OCI-M1 (cell line): ENCODE data around the gene HOXC11.

Source experiments
- DNase-seq: peaks from one replicate; lab custom pipeline; 2025; lab: John Stamatoyannopoulos, UW

Gene HOXC11

DNA sequence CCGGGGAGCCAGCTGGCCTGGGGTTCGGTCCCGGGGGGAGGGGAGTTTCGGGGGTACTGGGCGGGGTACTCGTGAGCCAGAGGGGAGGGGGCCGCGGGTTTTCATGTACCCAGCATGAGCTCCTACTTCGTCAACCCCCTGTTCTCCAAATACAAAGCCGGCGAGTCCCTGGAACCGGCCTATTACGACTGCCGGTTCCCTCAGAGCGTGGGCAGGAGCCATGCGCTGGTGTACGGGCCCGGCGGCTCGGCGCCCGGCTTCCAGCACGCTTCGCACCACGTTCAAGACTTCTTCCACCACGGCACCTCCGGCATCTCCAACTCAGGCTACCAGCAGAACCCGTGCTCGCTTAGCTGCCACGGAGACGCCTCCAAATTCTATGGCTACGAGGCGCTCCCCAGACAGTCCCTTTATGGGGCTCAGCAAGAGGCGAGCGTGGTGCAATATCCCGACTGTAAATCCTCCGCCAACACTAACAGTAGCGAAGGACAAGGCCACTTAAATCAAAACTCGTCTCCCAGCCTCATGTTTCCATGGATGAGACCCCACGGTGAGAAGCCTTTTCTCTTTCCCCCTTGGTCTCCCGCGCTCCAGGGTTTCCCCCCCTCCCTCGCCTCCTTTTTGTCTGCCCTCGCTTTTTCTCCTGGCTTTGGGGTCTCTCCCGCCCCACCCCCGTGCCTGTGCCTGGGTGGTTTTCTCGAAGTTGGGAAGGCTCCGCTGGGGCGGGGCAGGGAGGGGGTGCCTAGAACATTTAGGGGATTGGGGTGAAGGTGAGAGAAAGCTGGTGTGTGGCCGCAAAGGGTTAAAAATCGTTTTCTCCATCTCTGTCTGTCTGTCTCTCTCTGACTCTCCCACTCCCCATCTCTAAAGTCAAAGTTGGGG lies 36.5 kb downstream of the HOXC11 start:
- DNase-seq = no peak

DNA sequence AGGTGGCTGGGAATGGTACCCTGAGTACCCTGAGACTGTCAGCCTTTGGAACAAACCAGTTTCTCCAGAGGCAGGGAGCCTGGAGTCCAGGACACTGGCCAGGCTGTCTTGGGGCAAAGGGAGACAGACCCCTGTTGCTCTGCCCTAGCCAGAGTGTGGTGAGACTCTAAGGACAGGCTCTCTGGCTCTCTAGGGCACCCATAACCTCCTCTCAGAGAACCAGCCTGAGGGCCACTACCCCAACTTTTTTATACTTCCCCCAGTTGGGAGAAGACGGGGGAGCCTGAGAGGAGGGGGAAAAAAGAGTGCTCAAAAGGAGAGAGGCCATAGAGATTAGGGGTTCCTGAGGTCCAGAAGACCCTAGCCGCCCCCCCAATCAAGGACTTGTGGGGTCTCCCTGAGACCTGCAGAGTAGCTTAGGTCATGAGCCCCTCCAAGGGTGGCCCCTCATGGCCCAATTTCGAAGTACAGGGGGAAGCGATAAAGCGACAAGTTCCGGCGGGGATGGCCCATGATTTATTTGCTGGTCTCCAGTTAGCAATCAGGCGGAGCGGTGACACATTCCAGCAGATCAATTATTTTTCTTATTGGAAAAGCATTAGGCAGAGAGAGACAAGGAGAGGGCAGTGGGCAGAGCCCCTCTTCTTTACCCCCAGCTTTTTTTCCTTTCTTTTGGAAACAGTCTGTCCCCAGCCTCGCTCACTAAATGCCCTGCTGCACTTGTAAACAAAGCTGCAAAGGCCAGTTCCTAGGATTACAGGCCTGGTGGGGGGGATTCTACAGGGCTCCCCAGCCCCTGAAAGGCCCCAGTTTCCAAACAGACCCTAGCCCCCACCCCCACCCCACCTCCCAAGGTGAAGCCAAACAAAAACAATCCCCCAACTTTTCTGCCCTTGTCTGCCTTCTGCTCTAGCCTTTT lies 37.4 kb downstream of the HOXC11 start:
- DNase-seq = no peak

DNA sequence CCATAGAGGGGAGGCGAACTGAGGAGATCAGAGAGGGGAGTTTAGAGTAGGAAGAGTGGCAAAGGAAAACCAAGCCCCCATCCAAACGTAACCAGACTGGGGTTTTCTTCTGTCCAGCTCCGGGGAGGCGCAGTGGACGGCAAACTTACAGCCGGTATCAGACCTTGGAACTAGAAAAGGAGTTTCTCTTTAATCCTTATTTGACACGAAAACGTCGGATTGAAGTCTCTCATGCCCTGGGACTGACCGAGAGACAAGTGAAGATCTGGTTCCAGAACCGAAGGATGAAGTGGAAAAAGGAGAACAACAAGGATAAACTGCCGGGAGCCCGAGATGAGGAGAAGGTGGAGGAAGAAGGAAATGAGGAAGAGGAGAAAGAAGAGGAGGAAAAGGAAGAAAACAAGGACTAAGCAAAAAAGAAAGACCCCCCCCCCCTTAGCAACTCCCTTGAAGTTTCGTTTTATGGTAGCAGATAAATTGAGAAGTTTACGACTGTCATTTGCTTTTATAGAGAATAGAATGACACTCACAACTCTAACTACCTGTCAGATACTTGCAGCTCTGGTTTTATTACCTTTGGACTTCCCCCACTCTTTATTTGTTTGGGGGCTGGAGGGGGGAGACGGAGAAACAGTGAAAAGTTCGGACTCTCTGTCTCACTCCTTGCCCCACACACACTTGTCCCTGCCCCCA lies 38.2 kb downstream of the HOXC11 start:
- DNase-seq = peak; percentile 34

DNA sequence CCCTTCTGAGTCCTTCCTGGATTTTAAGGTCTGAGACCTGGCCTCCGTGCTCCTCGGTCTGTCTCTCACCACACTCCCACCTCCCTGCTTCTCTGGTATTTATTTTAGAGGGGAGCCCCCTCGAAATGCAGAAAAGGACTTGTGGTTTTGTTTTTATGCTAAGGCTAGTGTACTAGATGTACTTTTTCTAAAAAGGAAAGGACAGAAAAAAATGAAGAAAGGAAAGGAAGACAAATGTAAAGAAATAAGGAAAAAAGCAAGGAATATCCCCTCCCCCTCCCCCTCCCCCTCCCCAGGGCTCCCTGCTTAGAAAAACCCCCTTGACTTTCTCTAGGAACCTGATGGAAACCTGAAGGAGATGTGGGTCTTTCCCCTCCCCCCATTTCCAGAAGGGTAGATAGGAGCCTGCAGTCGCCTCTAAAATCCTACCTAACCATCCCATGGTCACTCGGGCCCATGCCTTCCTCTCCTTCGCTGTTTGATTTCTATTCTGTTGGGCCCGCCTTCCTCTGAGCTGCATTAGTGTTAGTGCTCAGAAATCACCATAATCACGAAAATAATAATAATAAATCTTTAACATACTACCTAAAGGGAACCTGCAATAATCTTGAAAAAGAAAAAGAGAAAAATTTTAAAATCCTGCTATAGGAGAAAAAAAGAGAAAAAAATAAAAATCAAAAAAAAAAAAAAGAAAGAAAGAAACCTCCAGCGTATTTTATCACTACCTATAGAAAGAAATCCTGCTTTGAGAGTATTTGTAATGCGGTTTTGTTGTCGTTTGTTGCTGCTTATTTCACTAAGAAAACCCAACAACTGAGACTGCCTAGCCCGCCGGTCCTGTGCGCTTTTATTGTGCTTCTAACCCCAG lies 39.0 kb downstream of the HOXC11 start:
- no peak for DNase-seq

DNA sequence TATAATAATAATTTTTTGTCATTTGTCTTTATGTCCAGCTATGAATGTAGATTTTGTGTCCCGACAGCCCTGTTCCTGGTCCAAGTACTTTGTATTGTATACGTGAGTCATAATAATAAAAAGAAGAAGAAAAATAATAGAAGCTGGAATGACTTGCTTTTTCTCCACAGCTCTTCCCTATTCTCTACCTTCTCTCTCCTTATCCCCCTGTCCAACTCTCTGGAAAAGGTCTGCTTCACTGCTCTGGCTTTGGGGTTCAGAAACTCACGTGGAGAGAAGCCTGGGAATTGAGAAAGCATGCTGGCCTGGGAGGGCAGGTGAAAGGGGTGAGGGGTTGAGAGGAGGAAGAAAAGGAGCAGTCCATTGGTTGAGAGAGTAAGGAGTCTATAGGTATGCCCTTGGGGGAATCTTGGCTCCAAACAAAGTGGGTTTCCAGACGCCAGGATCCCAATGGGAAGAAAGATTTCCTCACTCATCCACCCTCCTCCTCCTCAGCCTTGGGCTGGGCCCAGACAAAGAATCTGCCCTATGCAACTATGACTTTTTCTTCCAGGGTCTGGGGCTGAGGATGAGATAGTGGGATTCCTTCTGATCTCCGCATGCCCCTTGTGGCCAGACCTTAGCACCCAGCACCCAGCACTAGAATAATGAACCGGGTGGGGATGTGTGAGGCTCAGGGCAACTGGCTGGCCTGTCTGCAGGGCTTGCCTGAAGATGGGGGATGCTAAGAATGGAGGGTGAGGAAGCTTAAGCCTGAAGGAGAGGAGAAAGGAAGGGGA lies 39.9 kb downstream of the HOXC11 start:
- no peak for DNase-seq

DNA sequence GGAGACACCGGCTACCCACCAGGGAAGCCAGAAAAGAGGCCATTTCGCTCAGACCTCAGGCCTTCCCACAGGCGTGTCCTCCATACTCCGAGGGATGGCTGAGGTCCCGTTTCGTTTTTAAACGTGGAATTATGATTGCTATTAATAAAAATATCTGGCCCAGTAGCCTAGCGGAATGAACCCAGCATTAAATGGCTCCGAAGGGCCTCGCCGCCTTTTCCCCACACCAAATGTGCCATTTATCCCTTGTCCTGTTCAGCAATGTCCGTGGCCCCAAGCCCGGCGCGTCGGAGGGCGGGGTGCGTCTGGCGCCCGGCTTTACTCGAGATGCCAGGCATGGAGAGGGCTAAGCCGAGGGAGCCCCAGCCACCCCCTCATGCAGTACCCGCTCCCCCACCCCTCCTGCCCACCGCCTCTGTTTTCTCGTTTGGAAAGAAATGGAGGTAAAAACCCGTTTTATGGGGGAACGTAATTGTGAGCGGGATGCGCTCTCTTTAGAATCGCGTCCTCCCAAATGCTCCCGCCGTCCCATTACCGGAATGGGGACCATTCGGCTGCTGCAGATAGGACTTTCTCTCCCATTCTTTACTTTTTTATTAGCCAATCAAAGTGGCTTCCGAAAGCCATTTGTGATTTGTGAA lies 41.6 kb downstream of the HOXC11 start:
- DNase-seq = no peak

DNA sequence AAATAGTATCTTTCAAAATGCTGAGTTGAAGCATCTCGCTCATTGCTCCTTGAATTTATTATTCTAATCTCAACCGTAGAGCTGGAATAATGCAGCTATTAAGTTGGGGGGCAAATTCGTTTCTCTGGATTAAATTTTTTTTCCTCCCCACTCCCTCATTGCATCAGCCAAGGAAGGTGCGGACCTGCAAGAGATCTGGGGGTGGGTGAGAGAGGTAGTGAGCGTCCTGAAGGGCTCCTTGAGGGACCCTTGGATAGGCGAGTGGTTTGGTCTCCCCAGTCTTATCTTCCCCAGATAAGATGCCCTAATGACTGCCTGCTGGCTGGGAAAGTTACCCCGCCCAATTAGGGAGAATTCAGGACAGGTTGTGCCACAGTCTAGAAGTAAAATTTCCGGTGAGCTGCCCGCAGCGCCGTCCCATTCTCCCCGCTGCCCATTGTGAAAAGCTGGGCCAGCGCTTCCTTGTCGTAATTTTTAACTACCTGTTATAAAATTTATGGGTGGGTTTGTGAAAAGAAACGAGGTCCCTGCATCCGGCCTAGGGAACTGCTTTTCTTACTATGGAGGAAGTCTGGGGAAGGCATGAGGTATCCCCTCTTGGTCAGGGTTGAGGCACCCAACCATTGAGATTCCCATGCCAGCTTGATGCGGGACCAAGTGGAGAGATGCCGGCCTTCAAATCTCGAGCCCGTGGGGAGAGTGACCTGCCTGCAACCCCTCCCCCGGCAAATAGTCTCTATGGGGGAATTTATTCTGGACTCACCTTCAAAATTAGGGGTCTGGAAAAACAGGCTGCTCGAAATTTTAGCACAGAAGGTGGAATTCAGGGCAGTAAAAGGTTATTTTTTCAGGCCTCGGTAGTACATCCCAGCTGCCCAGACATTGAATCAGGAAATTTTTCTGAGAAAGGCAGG lies 42.3 kb downstream of the HOXC11 start:
- DNase-seq = no peak

DNA sequence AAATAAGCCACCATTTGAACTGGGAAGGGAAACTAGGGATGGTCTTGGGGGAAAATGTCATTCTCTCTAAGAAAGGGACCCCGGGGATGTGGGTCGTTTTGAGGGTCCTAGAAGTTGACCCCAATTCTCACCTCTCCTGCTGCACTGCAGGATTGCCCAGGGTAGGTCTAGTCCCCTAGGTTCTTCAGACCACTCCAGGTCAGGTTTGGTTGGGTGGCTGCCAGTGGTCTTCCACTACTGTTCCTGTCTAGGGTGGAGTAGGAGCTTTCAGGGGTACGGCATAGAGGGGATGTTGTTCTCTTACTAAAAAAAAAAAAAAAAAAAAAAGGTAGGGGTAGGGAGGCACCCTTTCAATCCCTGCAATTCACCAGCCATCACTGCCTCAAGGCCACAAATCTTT lies 43.1 kb downstream of the HOXC11 start:
- no peak for DNase-seq

DNA sequence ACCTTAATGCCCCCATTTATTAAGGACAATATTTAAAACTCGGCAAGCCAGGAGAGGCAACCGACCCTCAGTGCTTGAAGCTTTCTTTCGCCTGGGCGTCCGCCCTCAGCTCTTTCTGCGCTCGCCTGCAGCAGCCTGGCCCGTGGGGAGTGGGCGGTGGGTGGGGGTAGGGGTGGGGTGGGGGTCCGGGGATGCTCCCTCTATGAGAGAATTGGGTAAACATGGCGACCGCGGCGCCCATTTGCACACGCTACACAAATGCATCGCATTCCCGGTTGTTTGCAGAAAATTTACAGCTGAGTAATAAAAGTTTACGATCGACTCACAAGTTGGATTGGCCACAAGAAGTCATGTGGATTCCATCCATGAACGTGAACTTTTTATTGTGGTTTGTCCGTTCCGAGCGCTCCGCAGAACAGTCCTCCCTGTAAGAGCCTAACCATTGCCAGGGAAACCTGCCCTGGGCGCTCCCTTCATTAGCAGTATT lies 43.6 kb downstream of the HOXC11 start:
- no peak for DNase-seq

DNA sequence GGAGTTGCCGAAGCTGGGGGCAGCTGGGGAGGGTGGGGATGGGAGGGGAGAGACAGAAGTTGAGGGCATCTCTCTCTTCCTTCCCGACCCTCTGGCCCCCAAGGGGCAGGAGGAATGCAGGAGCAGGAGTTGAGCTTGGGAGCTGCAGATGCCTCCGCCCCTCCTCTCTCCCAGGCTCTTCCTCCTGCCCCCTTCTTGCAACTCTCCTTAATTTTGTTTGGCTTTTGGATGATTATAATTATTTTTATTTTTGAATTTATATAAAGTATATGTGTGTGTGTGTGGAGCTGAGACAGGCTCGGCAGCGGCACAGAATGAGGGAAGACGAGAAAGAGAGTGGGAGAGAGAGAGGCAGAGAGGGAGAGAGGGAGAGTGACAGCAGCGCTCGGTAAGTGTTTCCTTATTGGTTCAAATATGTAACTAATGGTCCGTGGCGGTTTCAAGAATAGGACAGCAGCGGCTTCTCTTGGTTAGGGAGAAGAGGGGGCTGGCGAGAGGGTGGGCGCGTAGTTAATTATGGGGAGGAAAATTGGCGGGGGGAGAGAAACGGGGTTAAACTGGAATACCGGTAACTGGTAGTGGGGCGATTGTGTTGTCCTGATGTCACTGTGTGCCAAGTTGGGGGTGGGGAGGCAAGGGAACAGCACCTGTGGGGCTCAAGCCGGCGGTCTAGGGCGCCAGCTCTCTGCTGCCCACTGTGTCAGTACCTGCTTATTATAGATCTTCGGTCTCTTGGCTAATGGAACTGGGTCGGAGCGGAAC lies 44.3 kb downstream of the HOXC11 start:
- DNase-seq = no peak

DNA sequence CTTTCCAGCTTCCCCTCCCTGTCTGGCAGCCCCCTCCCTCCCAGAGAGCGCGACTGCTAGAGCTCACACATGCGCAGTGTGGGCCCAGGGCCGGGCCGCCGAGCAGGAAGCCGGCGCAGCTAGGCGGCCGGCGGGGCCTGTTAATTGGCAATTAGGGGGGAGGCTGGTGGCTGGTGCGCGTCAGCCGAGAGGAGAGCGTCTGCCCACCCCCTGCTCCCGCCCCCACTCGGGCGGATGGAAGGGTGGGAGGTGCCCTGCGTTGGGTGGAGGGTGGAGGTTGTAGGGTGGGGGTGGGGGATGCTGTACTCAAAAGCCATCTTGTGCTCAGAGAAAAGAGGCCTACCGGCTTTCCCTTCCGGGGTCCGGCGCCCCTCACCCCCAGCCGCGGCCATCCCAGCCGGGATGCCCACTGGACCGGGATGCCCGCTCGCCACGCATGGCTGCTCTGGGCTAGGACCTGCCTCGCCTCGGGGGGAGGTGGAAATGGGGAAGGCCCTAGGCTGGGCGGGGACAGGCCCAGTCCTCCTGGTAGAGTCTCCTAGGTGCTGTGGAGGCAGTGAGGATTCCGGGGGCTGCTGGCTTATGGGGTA lies 45.0 kb downstream of the HOXC11 start:
- peak; percentile 79 for DNase-seq

DNA sequence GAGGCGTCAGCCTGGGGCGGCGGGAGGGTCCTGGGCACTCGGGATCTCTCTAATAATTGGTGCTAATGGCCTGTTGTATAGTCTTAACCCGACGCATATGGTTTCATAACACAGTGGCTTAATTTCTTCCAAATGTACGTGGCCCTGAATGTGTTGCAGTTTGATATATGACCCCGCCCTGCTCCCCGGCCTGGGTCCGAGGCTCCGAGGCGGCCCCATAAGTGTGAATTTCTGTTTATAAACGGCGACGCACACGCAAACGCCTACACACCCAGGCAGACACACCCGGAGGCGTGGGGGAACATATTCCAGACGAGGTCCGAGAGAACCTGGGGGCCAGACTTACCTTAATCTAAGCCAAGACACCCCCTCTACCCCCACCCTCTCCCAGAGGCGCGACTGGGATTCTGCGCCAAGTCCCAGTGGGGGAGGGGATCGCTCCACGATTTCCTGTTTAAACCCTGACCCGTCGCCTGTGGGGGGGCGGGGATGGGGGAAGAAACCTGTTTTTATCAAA lies 45.6 kb downstream of the HOXC11 start:
- no peak for DNase-seq

DNA sequence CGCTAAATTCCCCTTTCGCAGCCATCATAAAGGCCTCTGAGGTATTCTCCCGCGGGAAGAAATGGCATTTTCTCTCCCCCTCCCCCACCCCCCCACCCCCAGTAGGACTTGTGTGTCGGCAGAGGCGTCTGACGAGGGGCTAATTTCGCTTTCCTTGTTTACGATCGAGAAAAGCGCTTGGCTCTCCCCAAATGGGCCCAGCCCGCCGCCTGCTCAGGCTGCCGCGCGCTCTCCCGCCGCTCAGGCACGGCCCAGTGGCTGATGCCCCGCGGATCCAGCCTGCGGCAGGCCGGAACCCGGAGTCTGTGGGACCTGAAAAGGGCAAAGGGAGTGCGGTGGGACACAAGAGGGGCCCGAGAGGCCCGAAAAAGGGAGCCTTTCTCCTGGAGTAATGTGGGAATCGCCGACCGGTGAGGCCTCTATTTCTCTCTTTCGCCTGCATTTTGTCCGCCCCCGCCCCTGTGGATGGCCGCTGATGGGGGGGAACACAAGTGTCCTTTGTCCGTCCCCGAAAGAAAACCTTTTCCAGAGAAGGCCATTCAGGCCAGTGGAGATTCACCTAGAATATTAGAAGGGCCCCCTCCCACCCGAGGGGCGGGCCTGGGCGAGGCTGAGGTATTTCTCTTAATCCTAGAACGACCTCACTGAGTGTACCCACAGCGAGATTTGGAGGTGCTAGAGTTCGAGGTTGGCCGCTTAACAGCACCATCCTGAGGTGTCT lies 46.3 kb downstream of the HOXC11 start:
- no peak for DNase-seq

DNA sequence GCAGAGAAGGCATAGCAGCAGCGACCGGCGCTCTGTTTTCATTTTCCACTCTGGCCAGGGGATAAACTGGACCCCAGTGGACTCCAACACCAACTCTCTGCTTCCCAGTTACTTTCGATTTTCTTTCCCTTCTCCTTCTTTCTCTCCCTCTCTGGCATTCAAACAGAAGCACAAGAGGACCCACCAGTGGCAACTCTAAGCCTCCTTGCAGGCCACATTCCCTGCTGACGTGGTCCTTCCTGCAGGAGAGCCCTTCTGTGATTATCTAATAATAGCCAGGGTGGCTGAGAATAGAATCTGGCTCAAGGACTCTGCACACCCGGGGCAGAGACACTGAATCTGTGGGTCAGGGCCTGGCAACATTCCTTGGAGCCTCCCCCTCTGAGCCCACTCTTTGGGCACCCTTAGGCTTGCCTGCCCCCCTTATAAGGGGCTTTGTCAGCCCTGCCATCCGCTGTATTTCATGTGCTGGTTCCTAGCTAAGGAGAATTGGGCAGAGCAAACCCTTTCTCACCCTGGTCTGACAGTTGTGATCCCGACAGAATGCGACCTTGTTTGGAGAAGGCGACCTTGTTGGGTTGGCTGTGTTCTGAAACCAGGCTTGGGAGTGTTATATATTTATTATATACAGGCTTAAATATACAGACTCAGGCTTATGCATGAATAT lies 47.1 kb downstream of the HOXC11 start:
- DNase-seq = no peak

DNA sequence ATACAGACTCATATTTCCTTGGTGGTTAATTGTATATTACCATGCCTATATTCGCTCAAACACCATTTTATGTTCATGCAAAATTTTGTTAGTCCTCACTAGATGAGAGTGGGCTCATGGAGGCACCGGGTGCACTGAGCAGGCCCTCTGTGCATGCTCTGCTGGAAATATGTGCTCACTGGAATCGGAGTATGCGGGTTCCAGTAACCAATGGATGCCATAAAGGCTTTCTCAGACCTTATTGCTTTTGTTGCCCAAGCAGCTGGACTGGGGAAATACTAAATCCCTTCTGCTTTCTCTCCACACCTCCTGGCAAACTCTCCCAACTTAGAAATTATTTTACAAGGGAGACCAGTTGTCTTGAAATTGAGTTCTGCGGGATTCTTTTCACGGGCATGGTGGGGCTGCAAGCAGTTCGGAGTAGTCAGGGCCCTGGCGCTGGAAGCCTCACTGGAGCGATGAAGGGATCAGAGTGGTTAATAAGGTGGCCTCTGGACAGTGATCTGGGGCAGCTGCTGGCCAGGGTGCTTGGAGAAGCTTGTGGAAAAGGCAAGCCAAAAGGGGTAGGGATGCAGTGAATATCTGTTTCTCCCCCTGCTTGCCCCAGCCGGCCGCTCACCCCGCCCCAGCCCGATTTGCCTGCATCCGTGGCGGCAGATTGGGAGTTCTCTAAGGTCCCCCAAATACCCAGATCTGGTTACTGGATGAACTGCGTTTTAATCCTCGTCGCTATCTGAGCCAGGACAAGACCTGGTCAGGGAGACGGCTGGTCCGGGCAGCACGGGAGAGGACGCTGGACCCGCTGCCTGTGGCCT lies 47.9 kb downstream of the HOXC11 start:
- no peak for DNase-seq
